A673 (cell line): Measurements from ENCODE around the gene CCDC61. TPM values are rescaled to one million over a fixed set of nuclear protein-coding genes. Genes with fewer than 3 reads are reported as not detected.

ENCODE experiments used
- BruUV-seq: library from RNA; stranded (reverse); fragments of 400-500 nt; replicated peaks from 2 replicates; lab custom pipeline; 2021; lab: Mats Ljungman, UMichigan
- CTCF ChIA-PET: fragments of 300-600 bp; sonication (Branson Sonifier 250); formaldehyde crosslinking; loops from one replicate; lab custom pipeline; 2022; ENCODE audit warnings: antibody characterized with exemption; lab: Charles Lee
- POLR2A ChIA-PET: fragments of 300-600 bp; sonication (Branson Sonifier 250); formaldehyde crosslinking; loops from one replicate; lab custom pipeline; 2022; ENCODE audit warnings: antibody characterized with exemption; ENCODE audit not compliant: low non-redundant PET; lab: Charles Lee
- DNase-seq: peaks from one replicate; pipeline ENCODE4 v3.0.0-alpha.2; 2015; ENCODE audit warnings: low spot score
- H3K27ac ChIP-seq: fragments of 200-600 bp; sonication (generic); 2 replicates; pipeline ENCODE4 v1.5.1; 2016; ENCODE audit warnings: mixed run types, low read depth, mild to moderate bottlenecking, mixed read lengths, antibody characterized with exemption, low read length; ENCODE audit not compliant: poor library complexity, severe bottlenecking
- H3K27me3 ChIP-seq: fragments of 200-600 bp; sonication (generic); replicated peaks from 2 replicates; pipeline ENCODE4 v1.6.1; 2017; ENCODE audit warnings: mixed run types, low read depth, mild to moderate bottlenecking, mixed read lengths, antibody characterized with exemption, low read length; ENCODE audit not compliant: insufficient read depth, poor library complexity
- H3K36me3 ChIP-seq: fragments of 200-600 bp; sonication (generic); 2 replicates; pipeline ENCODE4 v1.6.1; 2016; ENCODE audit warnings: mixed run types, mild to moderate bottlenecking, mixed read lengths, antibody characterized with exemption, low read length; ENCODE audit not compliant: insufficient read depth, poor library complexity, severe bottlenecking
- H3K4me1 ChIP-seq: fragments of 200-600 bp; sonication (generic); 2 replicates; pipeline ENCODE4 v1.6.1; 2017; ENCODE audit warnings: mixed run types, mild to moderate bottlenecking, mixed read lengths, antibody characterized with exemption, low read length; ENCODE audit not compliant: insufficient read depth, poor library complexity, severe bottlenecking
- H3K4me3 ChIP-seq: fragments of 200-600 bp; sonication (generic); 2 replicates; pipeline ENCODE4 v1.5.1; 2016; ENCODE audit warnings: low read depth, mixed run types, mild to moderate bottlenecking, mixed read lengths, low read length; ENCODE audit not compliant: poor library complexity, severe bottlenecking
- H3K9me3 ChIP-seq: fragments of 200-600 bp; sonication (generic); 2 replicates; pipeline ENCODE4 v1.6.1; 2016; ENCODE audit warnings: mixed run types, low read depth, mild to moderate bottlenecking, mixed read lengths, antibody characterized with exemption, low read length; ENCODE audit not compliant: poor library complexity, severe bottlenecking
- EZH2 ChIP-seq: fragments of 200-600 bp; sonication (generic); IDR thresholded peaks from 2 replicates; pipeline ENCODE4 v1.6.1; 2017; ENCODE audit warnings: borderline replicate concordance, low read depth, mild to moderate bottlenecking, mixed read lengths, antibody characterized with exemption, low read length; ENCODE audit not compliant: poor library complexity, severe bottlenecking
- intact Hi-C: fragments of 100-400 bp; cut with micrococcal nuclease; formaldehyde crosslinking; loops from one replicate; pipeline ENCODE4 v1.10.0; 2022; ENCODE audit not compliant: unreplicated experiment
- total RNA-seq: library from RNA; stranded (reverse); gene quantifications from 2 replicates; pipeline ENCODE4 v1.2.3, GENCODE V29; 2021
- TF ChIP-seq, protein P1 (sequence below): fragments of 300-800, 200-600 bp; sonication (generic); conservative IDR thresholded peaks from 2 replicates; pipeline ENCODE4 v1.5.1; 2017; ENCODE audit warnings: low read depth, mild to moderate bottlenecking, antibody characterized with exemption, low read length, moderate library complexity, mixed read lengths

Gene CCDC61
- total RNA-seq, 1 experiment from 2014 or later = 16.5 TPM

DNA sequence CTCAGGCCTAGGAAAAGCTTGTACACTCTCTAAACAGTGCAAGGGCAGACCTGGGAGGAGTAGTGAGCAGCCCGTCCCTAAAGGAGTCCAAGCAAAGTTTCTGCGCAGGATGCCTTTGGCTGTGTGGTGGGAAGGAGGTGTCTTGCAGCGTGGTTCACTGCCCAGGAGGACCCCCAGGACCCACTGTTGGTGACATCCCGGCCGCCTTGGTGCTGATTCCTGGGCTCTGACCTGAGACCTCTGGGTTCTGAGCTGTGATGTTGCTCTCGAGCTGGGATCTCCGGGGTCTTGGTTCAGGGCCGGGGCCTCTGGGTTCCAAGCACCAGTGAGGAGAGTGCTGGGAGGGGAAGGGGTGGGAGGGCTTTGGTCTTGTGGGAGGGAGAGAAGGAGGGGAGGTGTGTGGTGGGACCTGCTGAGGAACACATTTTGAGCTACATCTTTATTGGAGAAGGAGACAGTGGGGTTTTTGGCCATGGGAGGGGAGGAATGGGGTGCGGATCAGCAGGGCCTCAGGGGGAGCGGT is 23.5 kb downstream of the CCDC61 start:
- ChIA-PET POLR2A (no interaction called here), CTCF (interaction anchor here (0.5 to 2.3 kb wide), 3 partner anchors 8 to 248 kb away, joined by 3 to 8 read pairs (median 6); no protein-coding TSS in a partner anchor)
- no peak overlapping the region for H3K27ac ChIP-seq
- H3K27me3 ChIP-seq = peaks cover 15% of the 10 kb centered on the region
- TF ChIP-seq, protein P1, sequence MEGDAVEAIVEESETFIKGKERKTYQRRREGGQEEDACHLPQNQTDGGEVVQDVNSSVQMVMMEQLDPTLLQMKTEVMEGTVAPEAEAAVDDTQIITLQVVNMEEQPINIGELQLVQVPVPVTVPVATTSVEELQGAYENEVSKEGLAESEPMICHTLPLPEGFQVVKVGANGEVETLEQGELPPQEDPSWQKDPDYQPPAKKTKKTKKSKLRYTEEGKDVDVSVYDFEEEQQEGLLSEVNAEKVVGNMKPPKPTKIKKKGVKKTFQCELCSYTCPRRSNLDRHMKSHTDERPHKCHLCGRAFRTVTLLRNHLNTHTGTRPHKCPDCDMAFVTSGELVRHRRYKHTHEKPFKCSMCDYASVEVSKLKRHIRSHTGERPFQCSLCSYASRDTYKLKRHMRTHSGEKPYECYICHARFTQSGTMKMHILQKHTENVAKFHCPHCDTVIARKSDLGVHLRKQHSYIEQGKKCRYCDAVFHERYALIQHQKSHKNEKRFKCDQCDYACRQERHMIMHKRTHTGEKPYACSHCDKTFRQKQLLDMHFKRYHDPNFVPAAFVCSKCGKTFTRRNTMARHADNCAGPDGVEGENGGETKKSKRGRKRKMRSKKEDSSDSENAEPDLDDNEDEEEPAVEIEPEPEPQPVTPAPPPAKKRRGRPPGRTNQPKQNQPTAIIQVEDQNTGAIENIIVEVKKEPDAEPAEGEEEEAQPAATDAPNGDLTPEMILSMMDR = no peak
- TF ChIP-seq EZH2 = no peak
- BruUV-seq = no TSS peak
- intact Hi-C loops = no loop called here
- no peaks in the 10 kb centered on the region for H3K9me3 ChIP-seq
- no peaks in the 10 kb centered on the region for H3K36me3 ChIP-seq
- peaks cover 15% of the 10 kb centered on the region for H3K4me1 ChIP-seq
- no peak for DNase-seq
- H3K4me3 ChIP-seq = no peak overlapping the region

DNA sequence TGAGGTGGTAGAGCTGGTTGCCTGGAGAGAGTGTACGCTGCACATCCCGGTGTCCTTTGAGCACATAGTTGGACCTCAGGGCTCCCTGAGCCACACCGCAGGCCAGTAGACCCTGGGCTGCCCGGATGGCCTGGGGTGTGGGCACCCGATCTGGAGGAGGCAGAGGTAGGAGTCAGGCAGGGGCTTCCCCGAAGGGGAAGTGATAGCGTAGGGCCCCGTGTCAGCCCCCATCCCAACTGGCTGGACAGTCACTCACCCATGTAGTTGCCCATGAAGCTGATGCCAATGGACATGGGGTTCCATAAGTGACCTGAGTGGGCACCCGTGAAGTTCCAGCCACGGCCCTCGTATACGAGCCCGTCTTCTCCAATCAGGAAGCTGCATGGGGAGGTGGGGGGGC is 24.0 kb downstream of the CCDC61 start:
- DNase-seq = no peak
- H3K27ac ChIP-seq = no peak overlapping the region
- no peaks in the 10 kb centered on the region for H3K36me3 ChIP-seq
- CTCF ChIA-PET = interaction anchor here (0.5 to 0.6 kb wide), 2 partner anchors 8 to 249 kb away, joined by 3 to 6 read pairs; no protein-coding TSS in a partner anchor
- intact Hi-C loops = no loop called here
- no peak for TF ChIP-seq EZH2
- POLR2A ChIA-PET = no interaction called here
- H3K27me3 ChIP-seq = peaks cover 13% of the 10 kb centered on the region
- no TSS peak for BruUV-seq
- H3K9me3 ChIP-seq = no peaks in the 10 kb centered on the region
- peaks cover 15% of the 10 kb centered on the region for H3K4me1 ChIP-seq
- no peak overlapping the region for H3K4me3 ChIP-seq

DNA sequence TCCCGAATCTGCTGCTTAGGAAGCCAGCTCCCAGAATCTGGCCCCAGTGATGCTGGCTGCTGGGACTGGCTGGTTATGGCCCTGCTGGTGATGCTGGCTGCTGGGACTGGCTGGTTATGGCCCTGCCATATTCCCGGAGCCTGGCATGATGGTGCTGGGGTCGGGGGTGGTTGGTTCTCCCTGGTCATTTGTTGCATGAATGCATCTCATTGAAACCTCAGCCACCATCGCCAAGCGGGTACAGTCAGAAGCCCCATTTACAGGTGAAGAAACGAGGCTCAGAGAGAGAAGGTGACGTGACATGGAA is 25.5 kb downstream of the CCDC61 start:
- ChIA-PET POLR2A (no interaction called here), CTCF (interaction anchor here (0.7 kb wide), 1 partner anchor 12 kb away, joined by 3 read pairs; no protein-coding TSS in a partner anchor)
- no peak overlapping the region for H3K27ac ChIP-seq
- no peaks in the 10 kb centered on the region for H3K36me3 ChIP-seq
- no peak for DNase-seq
- peaks cover 7% of the 10 kb centered on the region for H3K4me1 ChIP-seq
- TF ChIP-seq, protein P1 = no peak
- TF ChIP-seq EZH2 = no peak
- intact Hi-C loops = no loop called here
- H3K9me3 ChIP-seq = no peaks in the 10 kb centered on the region
- no peak overlapping the region for H3K4me3 ChIP-seq
- BruUV-seq = no TSS peak
- peaks cover 7% of the 10 kb centered on the region for H3K27me3 ChIP-seq

DNA sequence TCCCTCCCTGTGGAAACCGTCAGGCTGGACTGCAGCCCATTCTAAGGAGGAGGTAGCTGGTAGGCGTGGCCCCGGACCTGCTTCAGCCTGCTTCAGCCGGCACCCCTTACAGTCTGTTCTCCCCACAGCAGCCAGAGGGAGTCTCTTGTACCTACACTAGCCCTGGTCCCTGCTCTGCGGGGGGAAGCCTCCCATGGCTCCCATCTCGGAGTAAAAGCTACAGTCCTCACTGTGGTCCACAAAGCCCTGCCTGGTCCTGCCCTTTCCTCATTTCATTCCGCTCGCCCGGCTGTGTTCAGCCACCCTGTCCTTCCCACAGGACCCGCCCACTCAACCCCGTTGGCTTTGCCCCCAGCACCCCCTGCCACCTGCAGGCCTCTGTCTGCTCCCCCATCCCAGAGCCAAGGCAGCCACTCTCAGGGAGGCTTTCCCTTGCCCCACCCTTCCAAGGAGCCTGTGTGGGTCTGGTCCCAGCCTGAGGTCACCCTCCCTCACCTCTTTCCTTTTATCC is 26.3 kb downstream of the CCDC61 start:
- POLR2A ChIA-PET = no interaction called here
- no peaks in the 10 kb centered on the region for H3K36me3 ChIP-seq

More for the DNA sequence above, 26.3 kb downstream of the CCDC61 start:
- H3K4me1 ChIP-seq = no peaks in the 10 kb centered on the region
- no peak overlapping the region for H3K4me3 ChIP-seq
- no peaks in the 10 kb centered on the region for H3K9me3 ChIP-seq
- CTCF ChIA-PET = interaction anchor here (0.7 kb wide), 1 partner anchor 11 kb away, joined by 3 read pairs; no protein-coding TSS in a partner anchor
- intact Hi-C loops = no loop called here
- H3K27me3 ChIP-seq = peaks cover 3% of the 10 kb centered on the region
- no peak overlapping the region for H3K27ac ChIP-seq
- DNase-seq = no peak
- no TSS peak for BruUV-seq
- TF ChIP-seq, protein P1 = 0 out of 2 replicates have a peak, but pooled peaks have one; percentile 21
- TF ChIP-seq EZH2 = no peak
